Measurements from ENCODE around the gene MORN1.

MORN1 gene

DNA sequence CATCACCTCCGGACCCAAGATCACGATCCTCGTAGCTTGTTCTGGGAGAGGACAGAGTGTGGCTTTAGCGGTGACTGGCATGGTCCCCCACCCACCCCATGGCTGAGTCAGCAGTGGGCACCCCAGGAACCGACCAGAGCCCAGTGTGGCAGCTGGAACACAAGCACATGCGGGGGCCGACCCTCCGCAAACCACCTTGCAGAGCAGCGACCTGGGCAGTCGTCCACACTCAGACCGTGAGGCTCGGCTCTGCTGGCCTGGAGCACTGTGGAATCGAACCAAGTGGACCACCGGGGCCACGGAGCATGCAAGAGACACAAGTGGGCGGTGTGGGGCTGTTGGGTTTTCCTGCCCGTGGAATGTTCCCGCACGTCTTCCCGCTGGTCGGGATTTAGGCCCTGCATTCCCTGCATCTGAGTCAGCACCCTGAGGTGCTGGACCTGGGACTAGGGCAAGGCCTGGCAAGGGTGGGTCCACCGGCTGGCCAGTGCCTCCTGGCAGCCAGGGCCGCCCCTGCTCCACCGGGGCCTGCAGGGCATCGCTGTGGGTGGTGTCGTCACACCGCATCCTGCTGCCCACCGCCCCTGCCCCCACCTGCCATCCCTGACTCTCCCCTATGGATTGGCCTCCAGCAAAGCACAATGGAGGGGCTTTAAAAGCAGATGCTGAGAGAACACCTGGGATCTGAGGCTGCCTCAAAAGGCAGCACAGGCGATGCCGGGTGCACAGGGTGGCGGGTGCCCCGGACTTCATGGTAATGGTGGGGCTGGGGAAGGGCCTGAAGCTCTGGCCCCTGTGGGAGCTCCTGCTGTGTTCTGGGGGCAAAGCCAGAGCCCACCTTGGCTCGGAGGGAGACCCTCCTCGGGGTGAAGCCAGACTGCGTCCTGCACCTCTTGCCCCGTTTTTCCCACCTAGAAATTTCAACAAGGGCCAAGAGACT lies 18.5 kb downstream of the MORN1 start:
- no peaks in the 10 kb centered on the region for H3K36me3 ChIP-seq (ENCODE audit: control insufficient read depth, insufficient read depth, low read length)
- no peak overlapping the region for H3K4me3 ChIP-seq (ENCODE audit: low read length)
- H3K9me3 ChIP-seq (ENCODE audit: control insufficient read depth, low read length), result no peaks in the 10 kb centered on the region
- no peaks in the 10 kb centered on the region for H3K27me3 ChIP-seq (ENCODE audit: control insufficient read depth, insufficient read depth, low read length)
- H3K4me1 ChIP-seq (ENCODE audit: control insufficient read depth, insufficient read depth, low read length), result no peaks in the 10 kb centered on the region
- no peak overlapping the region for H3K9ac ChIP-seq (ENCODE audit: low read length)

DNA sequence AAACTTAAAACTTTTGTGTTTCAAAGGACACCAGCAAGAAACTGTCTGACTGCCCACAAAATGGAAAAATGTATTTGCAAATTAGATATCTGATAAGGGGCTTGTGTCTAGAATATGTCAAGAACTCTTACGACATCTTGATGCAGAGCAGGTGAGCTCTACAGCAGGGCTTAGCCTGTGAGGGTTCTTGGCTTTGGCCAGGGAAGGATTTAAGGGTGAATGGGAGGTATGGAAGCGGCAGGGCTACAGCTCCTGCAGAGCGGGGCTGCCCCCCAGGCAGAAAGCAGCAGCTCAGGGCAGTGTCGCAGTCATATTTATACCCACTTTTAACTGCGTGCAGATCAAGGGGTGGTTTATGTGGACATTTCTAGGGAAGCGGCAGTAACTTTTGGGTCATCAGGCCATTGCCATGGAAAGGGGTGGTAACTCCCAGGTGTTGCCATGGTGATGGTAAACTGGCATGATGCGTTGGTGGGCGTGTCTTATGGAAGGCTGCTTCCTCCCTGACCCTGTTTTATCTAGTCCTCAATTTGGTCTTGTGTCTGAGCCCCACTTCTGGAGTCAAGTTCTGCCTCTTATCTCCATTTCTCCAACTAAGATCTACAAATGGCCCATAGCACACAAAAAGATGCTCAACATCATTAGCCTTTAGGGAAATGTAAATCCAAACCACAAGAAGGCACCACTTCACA lies 23.2 kb downstream of the MORN1 start:
- Histone ChIP-seq H3K4me3 (ENCODE audit: low read length) (no peak overlapping the region), H3K27me3 (ENCODE audit: control insufficient read depth, insufficient read depth, low read length) (no peaks in the 10 kb centered on the region), H3K4me1 (ENCODE audit: control insufficient read depth, insufficient read depth, low read length) (no peaks in the 10 kb centered on the region), H3K36me3 (ENCODE audit: control insufficient read depth, insufficient read depth, low read length) (no peaks in the 10 kb centered on the region), H3K9ac (ENCODE audit: low read length) (no peak overlapping the region), H3K9me3 (ENCODE audit: control insufficient read depth, low read length) (no peaks in the 10 kb centered on the region)

- Histone ChIP-seq H3K36me3 (ENCODE audit: control insufficient read depth, insufficient read depth, low read length) (no peaks in the 10 kb centered on the region), H3K4me1 (ENCODE audit: control insufficient read depth, insufficient read depth, low read length) (no peaks in the 10 kb centered on the region), H3K4me3 (ENCODE audit: low read length) (no peak overlapping the region), H3K9me3 (ENCODE audit: control insufficient read depth, low read length) (no peaks in the 10 kb centered on the region), H3K9ac (ENCODE audit: low read length) (no peak overlapping the region), H3K27me3 (ENCODE audit: control insufficient read depth, insufficient read depth, low read length) (no peaks in the 10 kb centered on the region)
These were observed 27.4 kb downstream of the MORN1 start for GRCh38 chr1:2363847-2364513.

DNA sequence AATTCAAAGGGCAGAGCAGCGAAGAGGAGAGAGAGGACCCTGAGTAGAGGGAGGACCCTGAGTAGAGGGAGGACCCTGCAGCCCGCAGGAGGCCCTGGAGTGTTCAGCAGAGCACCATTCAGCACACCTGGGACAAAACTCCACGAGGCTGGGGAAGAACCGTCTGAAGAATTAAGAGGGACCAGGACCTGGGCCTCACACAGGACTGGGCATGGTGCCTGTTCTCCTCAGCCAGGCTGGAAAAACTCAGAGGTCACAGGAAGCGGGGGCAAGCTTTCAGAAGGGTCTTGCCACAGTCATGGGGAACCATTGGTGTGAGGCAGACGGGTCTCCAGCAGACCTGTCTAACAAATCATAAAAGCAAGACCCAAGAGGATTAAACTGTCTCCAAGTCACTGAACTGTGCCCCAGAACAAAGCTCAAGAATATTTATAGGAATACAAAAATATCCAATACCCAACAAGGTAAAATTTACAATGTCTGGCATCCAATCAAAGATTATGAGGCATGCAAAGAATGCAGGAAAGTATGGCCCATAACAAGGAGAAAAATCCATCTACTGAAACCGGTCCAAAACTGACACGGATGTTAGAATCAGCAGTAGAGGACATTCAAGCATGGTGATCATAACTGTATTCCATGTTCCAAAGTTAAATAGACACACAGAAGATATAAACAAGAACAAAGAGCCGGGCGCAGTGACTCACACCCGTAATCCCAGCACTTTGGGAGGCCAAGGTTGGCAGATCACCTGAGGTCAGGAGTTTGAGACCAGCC lies 30.6 kb downstream of the MORN1 start:
- no peaks in the 10 kb centered on the region for H3K27me3 ChIP-seq (ENCODE audit: control insufficient read depth, insufficient read depth, low read length)
- H3K9ac ChIP-seq (ENCODE audit: low read length), result no peak overlapping the region
- H3K4me1 ChIP-seq (ENCODE audit: control insufficient read depth, insufficient read depth, low read length), result no peaks in the 10 kb centered on the region

DNA sequence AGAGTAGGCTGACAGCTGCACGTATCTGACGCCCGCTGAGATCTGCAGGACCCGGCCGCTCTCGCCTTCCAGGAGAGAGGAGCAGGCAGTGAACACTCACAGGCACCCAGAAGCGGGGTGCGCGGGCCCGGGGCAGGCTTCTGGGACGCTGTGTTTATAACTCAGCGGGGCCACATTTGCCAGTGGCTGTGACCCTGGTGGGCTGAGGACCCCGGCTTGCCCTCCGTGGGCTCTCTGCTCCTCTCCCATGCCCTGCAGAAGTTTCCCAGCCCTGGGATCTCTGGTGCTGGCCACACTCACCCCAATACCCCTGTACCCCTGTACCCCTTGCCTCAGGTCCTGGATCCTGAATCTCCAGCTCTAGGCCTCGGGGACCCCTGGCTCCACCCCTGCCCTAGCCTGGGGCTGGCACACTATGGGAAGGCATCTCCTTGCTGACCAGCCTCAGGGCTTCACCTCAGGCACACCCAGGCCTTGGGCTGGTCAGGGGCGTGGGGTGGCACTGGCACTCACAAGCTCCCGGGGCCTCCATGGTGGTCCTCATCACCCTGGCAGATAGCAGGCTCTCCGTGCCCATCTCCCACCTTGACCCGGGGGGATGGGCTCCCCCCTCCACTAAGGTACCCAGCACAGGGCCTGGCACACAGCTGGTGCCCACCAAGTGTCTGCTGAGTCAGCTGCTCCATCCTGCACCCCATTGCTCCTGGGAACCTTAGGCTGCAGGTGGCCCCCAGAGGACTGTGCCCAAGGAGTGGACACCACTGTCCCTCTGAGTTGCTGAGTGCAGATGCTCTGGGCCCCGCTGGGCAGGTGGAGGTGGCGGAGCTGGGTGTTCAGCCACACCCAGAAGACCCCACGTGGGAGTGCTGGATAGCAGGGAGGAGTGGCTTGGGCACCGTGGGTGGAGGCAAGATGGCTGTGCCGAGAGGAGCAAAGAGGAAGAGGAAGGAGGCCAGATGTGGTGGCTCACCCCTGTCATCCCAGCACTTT lies 32.4 kb downstream of the MORN1 start:
- Histone ChIP-seq H3K4me3 (ENCODE audit: low read length) (no peak overlapping the region), H3K9me3 (ENCODE audit: control insufficient read depth, low read length) (no peaks in the 10 kb centered on the region), H3K4me1 (ENCODE audit: control insufficient read depth, insufficient read depth, low read length) (no peaks in the 10 kb centered on the region), H3K27me3 (ENCODE audit: control insufficient read depth, insufficient read depth, low read length) (no peaks in the 10 kb centered on the region), H3K36me3 (ENCODE audit: control insufficient read depth, insufficient read depth, low read length) (no peaks in the 10 kb centered on the region), H3K9ac (ENCODE audit: low read length) (no peak overlapping the region)

More for the DNA sequence above, 30.6 kb downstream of the MORN1 start:
- Histone ChIP-seq H3K36me3 (ENCODE audit: control insufficient read depth, insufficient read depth, low read length) (no peaks in the 10 kb centered on the region), H3K4me3 (ENCODE audit: low read length) (no peak overlapping the region), H3K9me3 (ENCODE audit: control insufficient read depth, low read length) (no peaks in the 10 kb centered on the region)

- Histone ChIP-seq H3K4me3 (ENCODE audit: low read length) (no peak overlapping the region), H3K36me3 (ENCODE audit: control insufficient read depth, insufficient read depth, low read length) (no peaks in the 10 kb centered on the region), H3K27me3 (ENCODE audit: control insufficient read depth, insufficient read depth, low read length) (no peaks in the 10 kb centered on the region), H3K4me1 (ENCODE audit: control insufficient read depth, insufficient read depth, low read length) (peaks cover 6% of the 10 kb centered on the region), H3K9ac (ENCODE audit: low read length) (no peak overlapping the region), H3K9me3 (ENCODE audit: control insufficient read depth, low read length) (no peaks in the 10 kb centered on the region)
These were observed 33.3 kb downstream of the MORN1 start for GRCh38 chr1:2358072-2358471.

- Histone ChIP-seq H3K27me3 (ENCODE audit: control insufficient read depth, insufficient read depth, low read length) (no peaks in the 10 kb centered on the region), H3K9ac (ENCODE audit: low read length) (no peak overlapping the region), H3K4me1 (ENCODE audit: control insufficient read depth, insufficient read depth, low read length) (peaks cover 9% of the 10 kb centered on the region), H3K4me3 (ENCODE audit: low read length) (no peak overlapping the region), H3K36me3 (ENCODE audit: control insufficient read depth, insufficient read depth, low read length) (no peaks in the 10 kb centered on the region), H3K9me3 (ENCODE audit: control insufficient read depth, low read length) (no peaks in the 10 kb centered on the region)
These were observed 34.2 kb downstream of the MORN1 start for GRCh38 chr1:2356911-2357845.

- peaks cover 9% of the 10 kb centered on the region for H3K4me1 ChIP-seq (ENCODE audit: control insufficient read depth, insufficient read depth, low read length)
These were observed 35.0 kb downstream of the MORN1 start for GRCh38 chr1:2356401-2356800.

GRCh38 chr1:2355373-2356261 lies 35.7 kb downstream of the MORN1 start:
- Histone ChIP-seq H3K9ac (ENCODE audit: low read length) (no peak overlapping the region), H3K4me3 (ENCODE audit: low read length) (no peak overlapping the region), H3K4me1 (ENCODE audit: control insufficient read depth, insufficient read depth, low read length) (peaks cover 9% of the 10 kb centered on the region), H3K27me3 (ENCODE audit: control insufficient read depth, insufficient read depth, low read length) (no peaks in the 10 kb centered on the region), H3K9me3 (ENCODE audit: control insufficient read depth, low read length) (no peaks in the 10 kb centered on the region), H3K36me3 (ENCODE audit: control insufficient read depth, insufficient read depth, low read length) (no peaks in the 10 kb centered on the region)

More at GRCh38 chr1:2356401-2356800, 35.0 kb downstream of the MORN1 start:
- Histone ChIP-seq H3K4me3 (ENCODE audit: low read length) (no peak overlapping the region), H3K9me3 (ENCODE audit: control insufficient read depth, low read length) (no peaks in the 10 kb centered on the region), H3K27me3 (ENCODE audit: control insufficient read depth, insufficient read depth, low read length) (no peaks in the 10 kb centered on the region), H3K9ac (ENCODE audit: low read length) (no peak overlapping the region), H3K36me3 (ENCODE audit: control insufficient read depth, insufficient read depth, low read length) (no peaks in the 10 kb centered on the region)
